ENCODE data around the gene SIGLEC1. TPM values are rescaled to one million over a fixed set of nuclear protein-coding genes. Genes with fewer than 3 reads are reported as not detected.

Gene SIGLEC1
- total and polyA plus RNA-seq, 2 donors (not counting 3 experiments of a cell fraction or from before 2014, with no cell fraction given) = not detected

DNA sequence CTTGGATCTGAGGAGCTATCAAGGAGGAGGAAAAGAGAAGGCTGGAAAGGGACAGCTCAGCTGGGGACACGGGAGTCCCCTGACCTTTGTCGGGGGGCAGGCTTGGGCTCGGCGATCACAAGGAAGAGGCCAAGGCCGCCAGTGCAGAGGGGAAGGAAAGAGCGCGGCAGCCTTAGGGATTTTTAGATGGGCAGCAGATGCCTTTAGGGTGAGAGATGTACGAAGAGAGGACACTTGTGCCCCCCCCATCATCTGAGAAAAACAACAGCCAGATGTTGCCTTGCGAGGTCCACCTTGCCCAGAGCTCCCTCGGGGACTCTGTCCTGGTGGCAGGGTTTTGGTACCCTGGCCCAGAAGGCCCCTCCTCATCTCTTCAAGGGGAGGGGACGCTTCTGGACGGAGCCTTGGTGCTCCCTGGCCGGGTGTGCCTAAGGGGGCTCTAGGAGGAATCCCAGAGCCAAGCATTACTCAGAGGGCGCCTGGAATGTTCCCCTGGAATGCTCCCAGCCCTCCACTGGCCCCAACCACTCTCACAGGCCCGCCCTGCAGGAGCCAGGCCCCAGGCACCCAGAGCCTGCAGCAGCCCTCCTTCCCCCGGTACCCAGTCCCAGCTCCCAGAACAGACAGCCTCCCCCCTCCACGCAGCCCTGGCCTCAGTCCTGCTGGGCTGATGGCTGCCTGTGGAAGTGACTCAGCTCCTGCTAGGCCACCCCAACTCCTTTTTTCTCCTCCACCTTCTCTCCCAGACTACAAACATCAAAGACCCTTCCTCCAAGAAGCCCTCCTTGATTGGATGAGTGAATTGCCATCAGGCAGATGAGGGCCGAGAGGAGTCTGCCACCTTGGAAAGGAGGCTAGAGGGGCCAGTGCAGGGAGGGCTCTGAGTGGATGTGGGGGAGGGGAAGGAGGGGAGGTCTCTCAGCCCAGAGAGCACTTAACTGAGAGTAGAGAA lies 32.4 kb downstream of the SIGLEC1 start:
- DNase-seq (ENCODE audit: low read depth, low spot score) (no peak), FAIRE-seq (no peak)
- ChIA-PET POLR2A (no interaction called here), CTCF (interaction anchor here (0.7 to 7.1 kb wide), 3 partner anchors 11 to 32 kb away, joined by 3 to 346 read pairs (median 5); partner anchors contain the start of gene SIGLEC1)
- no peaks in the 10 kb centered on the region for H3K9me3 ChIP-seq (replicated peaks; ENCODE audit: control insufficient read depth, insufficient read depth, low read length)
- no peak overlapping the region for H2AFZ ChIP-seq (ENCODE audit: low read depth, low read length)
- no peaks in the 10 kb centered on the region for H3K79me2 ChIP-seq (ENCODE audit: control insufficient read depth, insufficient read depth, low read length)
- no peak for TF ChIP-seq EZH2 (IDR thresholded peaks at IDR 0.05; ENCODE audit: borderline replicate concordance, low read depth, low read length, severe bottlenecking)
- TF ChIP-seq POLR2A (IDR thresholded peaks at IDR 0.05; ENCODE audit: low read depth, low read length) = no peak
- no peak for TF ChIP-seq JUN (IDR thresholded peaks at IDR 0.05; ENCODE audit: borderline replicate concordance, insufficient read depth, insufficient read length, low read depth)
- TF ChIP-seq, protein P1, sequence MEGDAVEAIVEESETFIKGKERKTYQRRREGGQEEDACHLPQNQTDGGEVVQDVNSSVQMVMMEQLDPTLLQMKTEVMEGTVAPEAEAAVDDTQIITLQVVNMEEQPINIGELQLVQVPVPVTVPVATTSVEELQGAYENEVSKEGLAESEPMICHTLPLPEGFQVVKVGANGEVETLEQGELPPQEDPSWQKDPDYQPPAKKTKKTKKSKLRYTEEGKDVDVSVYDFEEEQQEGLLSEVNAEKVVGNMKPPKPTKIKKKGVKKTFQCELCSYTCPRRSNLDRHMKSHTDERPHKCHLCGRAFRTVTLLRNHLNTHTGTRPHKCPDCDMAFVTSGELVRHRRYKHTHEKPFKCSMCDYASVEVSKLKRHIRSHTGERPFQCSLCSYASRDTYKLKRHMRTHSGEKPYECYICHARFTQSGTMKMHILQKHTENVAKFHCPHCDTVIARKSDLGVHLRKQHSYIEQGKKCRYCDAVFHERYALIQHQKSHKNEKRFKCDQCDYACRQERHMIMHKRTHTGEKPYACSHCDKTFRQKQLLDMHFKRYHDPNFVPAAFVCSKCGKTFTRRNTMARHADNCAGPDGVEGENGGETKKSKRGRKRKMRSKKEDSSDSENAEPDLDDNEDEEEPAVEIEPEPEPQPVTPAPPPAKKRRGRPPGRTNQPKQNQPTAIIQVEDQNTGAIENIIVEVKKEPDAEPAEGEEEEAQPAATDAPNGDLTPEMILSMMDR (IDR thresholded peaks at IDR 0.05; ENCODE audit: extremely low read depth in 1 of 2, insufficient read depth in 1 of 2, low read depth in 1 of 2, low read length in 2 of 2) = no peak
- no peak for TF ChIP-seq POLR2AphosphoS5 (IDR thresholded peaks at IDR 0.05; ENCODE audit: insufficient read depth, low read depth, low read length)
- TF ChIP-seq FOS (IDR thresholded peaks at IDR 0.05; ENCODE audit: borderline replicate concordance, insufficient read depth, low read length) = no peak
- no peak for TF ChIP-seq GATA2 (IDR thresholded peaks at IDR 0.05; ENCODE audit: insufficient read depth, insufficient read length, low read depth, low read length)
- TF ChIP-seq, protein P2, sequence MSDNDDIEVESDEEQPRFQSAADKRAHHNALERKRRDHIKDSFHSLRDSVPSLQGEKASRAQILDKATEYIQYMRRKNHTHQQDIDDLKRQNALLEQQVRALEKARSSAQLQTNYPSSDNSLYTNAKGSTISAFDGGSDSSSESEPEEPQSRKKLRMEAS (IDR thresholded peaks at IDR 0.05; ENCODE audit: insufficient read depth, insufficient read length) = no peak
- TF ChIP-seq MYC (IDR thresholded peaks at IDR 0.05; ENCODE audit: low read depth, low read length) = no peak
- intact Hi-C loops (cut with micrococcal nuclease) (loop anchor here (5.0 kb wide), 1 partner anchor 72 kb away; no protein-coding TSS in a partner anchor), dilution Hi-C loops (cut with MboI; ENCODE audit: extremely low pct_ligation_motif_present, low sequenced_read_pairs) (no loop called here)
- BruUV-seq (replicated peaks) = no TSS peak
- H3K4me1 ChIP-seq (ENCODE audit: control insufficient read depth, extremely low read depth, insufficient read depth, low read length) = no peaks in the 10 kb centered on the region
- no peak overlapping the region for H3K9ac ChIP-seq (replicated peaks; ENCODE audit: extremely low read depth, insufficient read depth, low read length)
- no peak overlapping the region for H3K4me2 ChIP-seq (ENCODE audit: insufficient read depth, low read length)
- H4K20me1 ChIP-seq (replicated peaks; ENCODE audit: control insufficient read depth, extremely low read depth, insufficient read depth, low read length) = no peaks in the 10 kb centered on the region
- peaks cover 25 to 33% of the 10 kb centered on the region in 2 experiments for H3K27me3 ChIP-seq (ENCODE audit: control insufficient read depth in 2 of 2, insufficient read depth in 2 of 2, low read length in 2 of 2)
- no peaks in the 10 kb centered on the region for H3K9me1 ChIP-seq (replicated peaks; ENCODE audit: control insufficient read depth, extremely low read depth, insufficient read depth, low read length)
- H3K27ac ChIP-seq (ENCODE audit: insufficient read depth, low read depth, low read length) = no peak overlapping the region
- H3K4me3 ChIP-seq (replicated peaks in 1 of 3; ENCODE audit: insufficient read depth in 1 of 3, low read depth in 1 of 3, low read length in 3 of 3) = no peak overlapping the region
- no peaks in the 10 kb centered on the region for H3K36me3 ChIP-seq (ENCODE audit: control insufficient read depth in 2 of 2, extremely low read depth in 1 of 2, insufficient read depth in 2 of 2, low read length in 2 of 2)
